Mesodermal cell (in vitro differentiated cells): ENCODE data around the gene MT1X.
A peak's percentile ranks its signal among the peaks of the same experiment; 100 is the strongest.
"Not testable (repeated sequence)": the region's sequence is repeated elsewhere in the genome, so short reads cannot be mapped to it uniquely, and the experiment has no call there.

ENCODE experiments used
- H3K27ac ChIP-seq: 2 replicates; pipeline ENCODE4 v1.7.0; 2013; ENCODE audit warnings: mild to moderate bottlenecking, low read depth, low read length, moderate library complexity; ENCODE audit not compliant: severe bottlenecking
- H3K36me3 ChIP-seq: 2 replicates; pipeline ENCODE4 v1.7.1; 2013; ENCODE audit warnings: mild to moderate bottlenecking, low read length, moderate library complexity; ENCODE audit not compliant: control insufficient read depth, insufficient read depth
- H3K4me1 ChIP-seq: one replicate; pipeline ENCODE4 v1.7.1; 2013; ENCODE audit warnings: mild to moderate bottlenecking, low read length; ENCODE audit not compliant: insufficient read depth, control insufficient read depth, poor library complexity, severe bottlenecking
- H3K4me3 ChIP-seq: 2 replicates; pipeline ENCODE4 v1.7.0; 2013; ENCODE audit warnings: low read length, control low read depth, mild to moderate bottlenecking; ENCODE audit not compliant: insufficient read depth, poor library complexity, severe bottlenecking; ENCODE audit errors: extremely low read depth
- H3K9me3 ChIP-seq: 2 replicates; pipeline ENCODE4 v1.7.1; 2013; ENCODE audit warnings: mild to moderate bottlenecking, low read length, moderate library complexity; ENCODE audit not compliant: control insufficient read depth
- WGBS, 2 experiments: methylation state at CpG; one replicate each; pipeline ENCODE4 v1.1.5; 2013; ENCODE audit warnings: missing lambda C conversion rate in 2 of 2; ENCODE audit not compliant: insufficient coverage in 2 of 2; 5-methylcytosine and 5-hydroxymethylcytosine counted together

MT1X gene

GRCh38 chr16:56715126-56715525, 32.9 kb downstream of the MT1X start:
- 79 to 81% methylated on average over 2 of the region's 4 CpGs for WGBS, 2 experiments
- Histone ChIP-seq H3K4me1 (no peaks in the 10 kb centered on the region), H3K36me3 (no peaks in the 10 kb centered on the region), H3K9me3 (no peaks in the 10 kb centered on the region), H3K27ac (no peak overlapping the region), H3K4me3 (no peak overlapping the region)

GRCh38 chr16:56716761-56717160, 34.5 kb downstream of the MT1X start:
- H3K36me3 ChIP-seq: no peaks in the 10 kb centered on the region
- no peaks in the 10 kb centered on the region for H3K9me3 ChIP-seq
- WGBS, 2 experiments: no CpG with 5 or more reads among the region's 3 CpGs

GRCh38 chr16:56717532-56717931, 35.3 kb downstream of the MT1X start:
- not testable (repeated sequence) for H3K4me3 ChIP-seq, H3K9me3 ChIP-seq, H3K27ac ChIP-seq, H3K36me3 ChIP-seq, H3K4me1 ChIP-seq
- 71 to 86% methylated on average over 1 to 2 of the region's 2 CpGs for WGBS, 2 experiments

More at GRCh38 chr16:56716761-56717160, 34.5 kb downstream of the MT1X start:
- Histone ChIP-seq H3K27ac (no peak overlapping the region), H3K4me1 (no peaks in the 10 kb centered on the region), H3K4me3 (no peak overlapping the region)

- H3K27ac ChIP-seq: no peak overlapping the region
- H3K4me1 ChIP-seq: no peaks in the 10 kb centered on the region
- no peaks in the 10 kb centered on the region for H3K9me3 ChIP-seq
- WGBS, 2 experiments: 68 to 85% methylated on average over 3 to 4 of the region's 5 CpGs
- H3K36me3 ChIP-seq: no peaks in the 10 kb centered on the region
- H3K4me3 ChIP-seq: no peak overlapping the region
Observed at GRCh38 chr16:56722200-56722842, 40.1 kb downstream of the MT1X start.

- H3K9me3 ChIP-seq: no peaks in the 10 kb centered on the region
- H3K4me3 ChIP-seq: no peak overlapping the region
- no peaks in the 10 kb centered on the region for H3K36me3 ChIP-seq
- H3K27ac ChIP-seq: no peak overlapping the region
- WGBS, 2 experiments: no CpG with 5 or more reads among the region's 3 CpGs
- H3K4me1 ChIP-seq: peaks cover 3% of the 10 kb centered on the region
Observed at GRCh38 chr16:56724191-56724590, 41.9 kb downstream of the MT1X start.

- Histone ChIP-seq H3K4me1 (peaks cover 13% of the 10 kb centered on the region), H3K27ac (no peak overlapping the region), H3K4me3 (no peak overlapping the region), H3K9me3 (no peaks in the 10 kb centered on the region), H3K36me3 (no peaks in the 10 kb centered on the region)
- WGBS, 2 experiments: 75 to 85% methylated on average over 2 of the region's 2 CpGs
Observed at GRCh38 chr16:56726283-56726682, 44.0 kb downstream of the MT1X start.

- Histone ChIP-seq H3K4me3 (no peak overlapping the region), H3K27ac (no peak overlapping the region), H3K36me3 (peaks cover 1% of the 10 kb centered on the region), H3K4me1 (peaks cover 13% of the 10 kb centered on the region), H3K9me3 (no peaks in the 10 kb centered on the region)
- 79 to 100% methylated on average over 2 to 3 of the region's 6 CpGs for WGBS, 2 experiments
Observed at GRCh38 chr16:56726926-56727325, 44.7 kb downstream of the MT1X start.

- Histone ChIP-seq H3K4me1 (peaks cover 13% of the 10 kb centered on the region), H3K36me3 (peaks cover 5% of the 10 kb centered on the region), H3K4me3 (no peak overlapping the region), H3K9me3 (no peaks in the 10 kb centered on the region), H3K27ac (no peak overlapping the region)
- 75 to 90% methylated on average over 1 of the region's 1 CpG for WGBS, 2 experiments
Observed at GRCh38 chr16:56728027-56728426, 45.8 kb downstream of the MT1X start.

GRCh38 chr16:56728980-56729734, 46.9 kb downstream of the MT1X start:
- peak overlapping the region; percentile 84 for H3K27ac ChIP-seq
- H3K9me3 ChIP-seq: no peaks in the 10 kb centered on the region
- WGBS, 2 experiments: 81 to 91% methylated on average over 5 to 6 of the region's 8 CpGs
- peaks cover 5% of the 10 kb centered on the region for H3K36me3 ChIP-seq
- H3K4me3 ChIP-seq: peak overlapping the region; percentile 96
- peaks cover 20% of the 10 kb centered on the region for H3K4me1 ChIP-seq

GRCh38 chr16:56729735-56730662, 47.7 kb downstream of the MT1X start, which contains the start of gene NUP93:
TSS of gene NUP93 (plus strand) at chr16:56730129. CDS start at chr16:56748248, 18,119 bp downstream.
- H3K4me3 ChIP-seq: peak within 1 kb of the TSS; percentile 96
- 1% methylated on average over 41 to 51 of the region's 70 CpGs for WGBS, 2 experiments
- peak within 1 kb of the TSS; percentile 84 for H3K27ac ChIP-seq
- H3K4me1 ChIP-seq: peaks cover 20% of the 10 kb centered on the region
- H3K9me3 ChIP-seq: no peaks in the 10 kb centered on the region
- peaks cover 5% of the 10 kb centered on the region for H3K36me3 ChIP-seq
